Left lung (tissue), 10 donors: ENCODE measurements around the gene SETD1B. TPM values are rescaled to one million over a fixed set of nuclear protein-coding genes. Genes with fewer than 3 reads are reported as not detected.
"Not testable (repeated sequence)": the region's sequence is repeated elsewhere in the genome, so short reads cannot be mapped to it uniquely, and the experiment has no call there.

Source experiments
- ATAC-seq: fragments of 200-7000 bp; cut with Tn5 transposase; one replicate; pipeline ENCODE4 v1.9.1; 2020; ENCODE audit warnings: moderate library complexity
- DNase-seq, 4 donors: peaks; one replicate each; pipeline ENCODE4 v3.0.0-alpha.2; 2013 to 2020
- H3K27ac ChIP-seq, 2 donors: fragments of 200-600 bp; sonication (generic) in 1 of 2; one replicate each; pipeline versions ENCODE4 v1.5.0 to v1.8.0; 2020 to 2021
- H3K27me3 ChIP-seq, 2 donors: fragments of 200-600 bp; sonication (generic) in 1 of 2; one replicate each; pipeline versions ENCODE4 v1.5.0 to v1.8.0; 2020 to 2021
- H3K36me3 ChIP-seq, 2 donors: fragments of 200-600 bp; sonication (generic) in 1 of 2; one replicate each; pipeline versions ENCODE4 v1.5.0 to v1.8.0; 2020 to 2021
- H3K4me1 ChIP-seq, 2 donors: fragments of 200-600 bp; one replicate each; pipeline ENCODE4 v1.8.0; 2021
- H3K4me3 ChIP-seq, 2 donors: fragments of 200-600 bp; sonication (generic) in 1 of 2; one replicate each; pipeline versions ENCODE4 v1.5.0 to v1.8.0; 2020 to 2021; ENCODE audit warnings: mild to moderate bottlenecking in 1 of 2
- H3K9me3 ChIP-seq, 2 donors: fragments of 200-600 bp; sonication (generic) in 1 of 2; one replicate each; pipeline versions ENCODE4 v1.5.0 to v1.8.0; 2020 to 2021
- CTCF ChIP-seq, 2 donors: fragments of 200-600 bp; sonication (generic) in 1 of 2; IDR thresholded peaks; one replicate each; pipeline versions ENCODE4 v1.5.0 to v1.8.0; 2021; ENCODE audit warnings: antibody characterized with exemption in 2 of 2
- intact Hi-C, 2 donors: fragments of 100-400 bp; cut with DNase I; formaldehyde crosslinking; loops; one replicate each; pipeline versions ENCODE4 v1.11.2 to v1.14.2; 2022
- polyA plus RNA-seq, 6 donors: library from polyadenylated mRNA; unstranded; fragments of 120-200 nt; gene quantifications; one replicate each; pipeline ENCODE4 v1.2.1, GENCODE V29; 2013; ENCODE audit not compliant: insufficient read length in 6 of 6
- total RNA-seq, 2 donors: library from RNA; stranded (reverse); fragmentation: NEBNext Ultra II Directional; extraction: Animal tissue kit (Norgen Biotek cat#: 25700); gene quantifications; one replicate each; pipeline ENCODE4 v1.2.1, GENCODE V29; 2021
- donor health status: DM: no; HTN: yes; CAD: no.
- donor health status: DM: no; HTN: no; CAD: no.

SETD1B gene
- total and polyA plus RNA-seq, 8 donors: 12.1 to 23.4 (median 16.0) TPM

- Histone ChIP-seq H3K9me3 (no peaks in the 10 kb centered on the region), H3K4me3 (peak overlapping the region in 1 of 2 donors; percentile 18), H3K36me3 (no peaks in the 10 kb centered on the region), H3K27ac (peak overlapping the region; percentile 46 to 100), H3K4me1 (peaks cover 4 to 82% of the 10 kb centered on the region in 2 donors), H3K27me3 (no peaks in the 10 kb centered on the region)
- ATAC-seq (no peak), DNase-seq (peak in 1 of 4 donors; percentile 87)
- TF ChIP-seq CTCF (IDR thresholded peaks at IDR 0.05): peak in 1 of 2 donors; percentile 11
- intact Hi-C loops: no loop called here
These were observed 14.5 kb upstream of the SETD1B start for GRCh38 chr12:121789233-121789781.

- peak overlapping the region in 1 of 2 donors; percentile 18 for H3K4me3 ChIP-seq
- intact Hi-C loops: loop anchor here in 1 of 2 donors (10.0 kb wide), 1 partner anchor 95 kb away; the partner anchor contains the start of gene PSMD9
- H3K9me3 ChIP-seq: no peaks in the 10 kb centered on the region
- H3K27ac ChIP-seq: peak overlapping the region; percentile 46 to 100
- H3K36me3 ChIP-seq: no peaks in the 10 kb centered on the region
- no peak for TF ChIP-seq CTCF (IDR thresholded peaks at IDR 0.05)
- ATAC-seq (no peak), DNase-seq (peak in 2 of 4 donors; percentile 86 to 95)
- no peaks in the 10 kb centered on the region for H3K27me3 ChIP-seq
- H3K4me1 ChIP-seq: peaks cover 11 to 89% of the 10 kb centered on the region in 2 donors
These were observed 13.7 kb upstream of the SETD1B start for GRCh38 chr12:121789800-121790728.

GRCh38 chr12:121790785-121791184 lies 13.0 kb upstream of the SETD1B start:
- DNase-seq, H3K36me3 ChIP-seq, H3K27me3 ChIP-seq, H3K4me3 ChIP-seq, ATAC-seq, H3K9me3 ChIP-seq: not testable (repeated sequence)
- Histone ChIP-seq H3K27ac (peak overlapping the region in 1 of 2 donors; percentile 100), H3K4me1 (peaks cover 17 to 96% of the 10 kb centered on the region in 2 donors)
- intact Hi-C loops: loop anchor here in 1 of 2 donors (10.0 kb wide), 1 partner anchor 94 kb away; the partner anchor contains the start of gene PSMD9

- H3K4me1 ChIP-seq: peaks cover 25 to 99% of the 10 kb centered on the region in 2 donors
These were observed 11.9 kb upstream of the SETD1B start for GRCh38 chr12:121791671-121792551.

More at GRCh38 chr12:121791671-121792551, 11.9 kb upstream of the SETD1B start:
- intact Hi-C loops: loop anchor here in 1 of 2 donors (10.0 kb wide), 1 partner anchor 93 kb away; the partner anchor contains the start of gene PSMD9
- peak overlapping the region; percentile 82 to 100 for H3K27ac ChIP-seq
- no peak for ATAC-seq
- no peaks in the 10 kb centered on the region for H3K27me3 ChIP-seq
- DNase-seq: no peak
- peak overlapping the region; percentile 46 to 69 for H3K4me3 ChIP-seq
- TF ChIP-seq CTCF (IDR thresholded peaks at IDR 0.05): no peak
- no peaks in the 10 kb centered on the region for H3K9me3 ChIP-seq
- peaks cover 0 to 13% of the 10 kb centered on the region in 2 donors for H3K36me3 ChIP-seq
